Liver (tissue), 3 donors: ENCODE results near the gene GSTO2.

Source experiments
- GABPA ChIP-seq, 2 donors: IDR thresholded peaks in 1 of 2; conservative IDR thresholded peaks in 1 of 2; 2 replicates each; pipeline ENCODE4 v1.6.1; 2016; ENCODE audit warnings: antibody characterized with exemption in 2 of 2, mild to moderate bottlenecking in 1 of 2, moderate library complexity in 1 of 2
- RXRA ChIP-seq, 2 donors: IDR thresholded peaks; 2 replicates each; pipeline ENCODE4 v1.6.1; 2017 to 2018; ENCODE audit warnings: antibody characterized with exemption in 2 of 2, mild to moderate bottlenecking in 1 of 2
- SP1 ChIP-seq: IDR thresholded peaks from 2 replicates; pipeline ENCODE4 v1.6.1; 2018; ENCODE audit warnings: antibody characterized with exemption, mild to moderate bottlenecking
- TAF1 ChIP-seq: conservative IDR thresholded peaks from 2 replicates; pipeline ENCODE4 v1.6.1; 2016; ENCODE audit warnings: antibody characterized with exemption, mild to moderate bottlenecking
- TF ChIP-seq, protein P1 (sequence below): fragments of 150-350 bp; IDR thresholded peaks from 2 replicates; pipeline ENCODE4 v1.5.1; 2017; ENCODE audit warnings: improper control_type of control experiment, low read depth, low read length; ENCODE audit not compliant: missing input control
- TF ChIP-seq, protein P2 (sequence below): IDR thresholded peaks from 2 replicates; pipeline ENCODE4 v1.6.1; 2016; ENCODE audit warnings: antibody characterized with exemption, mild to moderate bottlenecking
- donor health status: healthy.
- donor health status: healthy.

DNA sequence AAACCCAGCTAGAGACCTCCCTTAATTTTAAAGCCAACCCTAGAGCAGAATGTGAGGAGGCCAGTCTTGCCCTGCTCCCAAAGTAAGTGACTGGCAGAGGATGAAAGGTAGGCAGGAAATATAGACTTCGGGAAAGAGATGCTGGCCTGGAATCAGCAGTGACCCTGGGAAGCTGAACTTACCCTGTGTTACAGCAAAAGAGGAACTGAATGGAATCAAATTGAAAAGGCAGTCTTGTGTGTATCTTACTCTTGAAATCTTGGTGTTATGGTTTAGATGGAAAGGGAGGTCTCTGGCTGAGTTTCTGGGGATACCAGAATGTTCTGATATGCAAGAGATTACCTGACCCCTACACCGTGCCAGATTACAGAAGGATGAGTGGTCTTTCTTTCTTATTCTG, 28.9 kb upstream of the GSTO2 start:
- TF ChIP-seq, protein P1, sequence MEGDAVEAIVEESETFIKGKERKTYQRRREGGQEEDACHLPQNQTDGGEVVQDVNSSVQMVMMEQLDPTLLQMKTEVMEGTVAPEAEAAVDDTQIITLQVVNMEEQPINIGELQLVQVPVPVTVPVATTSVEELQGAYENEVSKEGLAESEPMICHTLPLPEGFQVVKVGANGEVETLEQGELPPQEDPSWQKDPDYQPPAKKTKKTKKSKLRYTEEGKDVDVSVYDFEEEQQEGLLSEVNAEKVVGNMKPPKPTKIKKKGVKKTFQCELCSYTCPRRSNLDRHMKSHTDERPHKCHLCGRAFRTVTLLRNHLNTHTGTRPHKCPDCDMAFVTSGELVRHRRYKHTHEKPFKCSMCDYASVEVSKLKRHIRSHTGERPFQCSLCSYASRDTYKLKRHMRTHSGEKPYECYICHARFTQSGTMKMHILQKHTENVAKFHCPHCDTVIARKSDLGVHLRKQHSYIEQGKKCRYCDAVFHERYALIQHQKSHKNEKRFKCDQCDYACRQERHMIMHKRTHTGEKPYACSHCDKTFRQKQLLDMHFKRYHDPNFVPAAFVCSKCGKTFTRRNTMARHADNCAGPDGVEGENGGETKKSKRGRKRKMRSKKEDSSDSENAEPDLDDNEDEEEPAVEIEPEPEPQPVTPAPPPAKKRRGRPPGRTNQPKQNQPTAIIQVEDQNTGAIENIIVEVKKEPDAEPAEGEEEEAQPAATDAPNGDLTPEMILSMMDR, result no peak
- TF ChIP-seq, protein P2, sequence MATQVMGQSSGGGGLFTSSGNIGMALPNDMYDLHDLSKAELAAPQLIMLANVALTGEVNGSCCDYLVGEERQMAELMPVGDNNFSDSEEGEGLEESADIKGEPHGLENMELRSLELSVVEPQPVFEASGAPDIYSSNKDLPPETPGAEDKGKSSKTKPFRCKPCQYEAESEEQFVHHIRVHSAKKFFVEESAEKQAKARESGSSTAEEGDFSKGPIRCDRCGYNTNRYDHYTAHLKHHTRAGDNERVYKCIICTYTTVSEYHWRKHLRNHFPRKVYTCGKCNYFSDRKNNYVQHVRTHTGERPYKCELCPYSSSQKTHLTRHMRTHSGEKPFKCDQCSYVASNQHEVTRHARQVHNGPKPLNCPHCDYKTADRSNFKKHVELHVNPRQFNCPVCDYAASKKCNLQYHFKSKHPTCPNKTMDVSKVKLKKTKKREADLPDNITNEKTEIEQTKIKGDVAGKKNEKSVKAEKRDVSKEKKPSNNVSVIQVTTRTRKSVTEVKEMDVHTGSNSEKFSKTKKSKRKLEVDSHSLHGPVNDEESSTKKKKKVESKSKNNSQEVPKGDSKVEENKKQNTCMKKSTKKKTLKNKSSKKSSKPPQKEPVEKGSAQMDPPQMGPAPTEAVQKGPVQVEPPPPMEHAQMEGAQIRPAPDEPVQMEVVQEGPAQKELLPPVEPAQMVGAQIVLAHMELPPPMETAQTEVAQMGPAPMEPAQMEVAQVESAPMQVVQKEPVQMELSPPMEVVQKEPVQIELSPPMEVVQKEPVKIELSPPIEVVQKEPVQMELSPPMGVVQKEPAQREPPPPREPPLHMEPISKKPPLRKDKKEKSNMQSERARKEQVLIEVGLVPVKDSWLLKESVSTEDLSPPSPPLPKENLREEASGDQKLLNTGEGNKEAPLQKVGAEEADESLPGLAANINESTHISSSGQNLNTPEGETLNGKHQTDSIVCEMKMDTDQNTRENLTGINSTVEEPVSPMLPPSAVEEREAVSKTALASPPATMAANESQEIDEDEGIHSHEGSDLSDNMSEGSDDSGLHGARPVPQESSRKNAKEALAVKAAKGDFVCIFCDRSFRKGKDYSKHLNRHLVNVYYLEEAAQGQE, result no peak
- no peak for TF ChIP-seq RXRA (IDR thresholded peaks at IDR 0.05)
- no peak for TF ChIP-seq SP1
- no peak for TF ChIP-seq TAF1
- no peak for TF ChIP-seq GABPA (IDR thresholded peaks at IDR 0.05 in 1 of 2, conservative IDR thresholded peaks at IDR 0.05 in 1 of 2)
